ENCODE measurements around the gene PLA2G4E. TPM values are rescaled to one million over a fixed set of nuclear protein-coding genes. Genes with fewer than 3 reads are reported as not detected.

The PLA2G4E gene
- total and polyA plus RNA-seq, 3 experiments from 2014 or later: not detected

DNA sequence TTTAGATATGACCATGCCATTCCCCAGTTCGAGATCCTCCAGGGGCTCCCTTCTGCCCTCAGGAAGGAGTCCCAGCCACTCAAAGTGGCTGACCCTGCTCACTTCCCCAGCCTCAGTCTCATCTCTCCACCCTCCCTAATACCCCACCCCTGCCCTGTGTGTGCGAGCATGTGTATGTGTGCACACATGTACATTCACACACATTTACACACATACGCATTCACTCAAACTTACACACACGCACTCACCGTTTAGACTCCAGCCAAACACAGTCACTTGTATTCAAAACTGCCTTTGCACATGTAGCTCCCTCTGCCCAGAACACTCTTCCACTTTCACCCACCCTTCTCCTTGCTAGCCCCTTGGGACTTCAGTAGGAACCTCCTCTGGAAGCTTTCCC, 11.4 kb downstream of the PLA2G4E start:
- POLR2A ChIA-PET: no interaction called here
- CTCF ChIA-PET: no interaction called here
- H3K4me3 ChIP-seq (ENCODE audit: low read length): no peak overlapping the region
- DNase-seq: no peak
- Mint-ChIP-seq H3K4me1 (no peaks in the 10 kb centered on the region), H3K36me3 (no peaks in the 10 kb centered on the region), H3K4me3 (peak overlapping the region in 1 of 7 donors; percentile 62), H3K27ac (no peak overlapping the region), H3K9me3 (no peaks in the 10 kb centered on the region), H3K27me3 (no peaks in the 10 kb centered on the region)
- H3K27ac ChIP-seq (ENCODE audit: low read depth, low read length): no peak overlapping the region
- no peaks in the 10 kb centered on the region for H3K27me3 ChIP-seq (ENCODE audit: insufficient read depth, low read length, poor library complexity, severe bottlenecking)
- H3K9me3 ChIP-seq (ENCODE audit: low read length): no peaks in the 10 kb centered on the region
- no peaks in the 10 kb centered on the region for H3K4me1 ChIP-seq (ENCODE audit: insufficient read depth, low read length)
- no peaks in the 10 kb centered on the region for H3K36me3 ChIP-seq (ENCODE audit: insufficient read depth, low read length)

DNA sequence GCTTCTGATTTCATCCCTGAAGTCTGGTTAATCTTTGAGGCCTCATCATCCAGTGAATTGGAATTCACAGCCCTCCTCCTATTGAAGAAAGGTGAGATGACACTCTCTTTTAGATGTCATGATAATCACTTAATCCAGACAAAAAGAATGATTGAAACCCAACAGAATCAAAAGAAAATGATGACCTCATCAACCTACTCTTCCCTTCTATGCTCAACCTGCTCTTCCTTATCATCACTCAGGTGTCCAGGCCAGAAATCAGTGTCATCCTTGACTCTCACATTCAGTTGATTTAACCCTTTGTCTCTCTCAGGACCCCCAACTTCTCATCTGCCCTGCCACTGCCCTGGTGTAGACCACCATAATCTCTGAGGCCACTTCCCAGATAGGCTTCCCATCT, 11.8 kb downstream of the PLA2G4E start:
- H3K4me3 Mint-ChIP-seq: no peak overlapping the region
- H3K4me1 Mint-ChIP-seq: no peaks in the 10 kb centered on the region
- H3K4me1 ChIP-seq (ENCODE audit: insufficient read depth, low read length): no peaks in the 10 kb centered on the region
- peak overlapping the region in 2 of 8 donors; percentile 1 to 66 for H3K27ac Mint-ChIP-seq
- no peaks in the 10 kb centered on the region for H3K9me3 Mint-ChIP-seq
- ChIA-PET POLR2A (no interaction called here), CTCF (no interaction called here)
- no peak overlapping the region for H3K4me3 ChIP-seq (ENCODE audit: low read length)
- no peaks in the 10 kb centered on the region for H3K27me3 Mint-ChIP-seq
- no peaks in the 10 kb centered on the region for H3K36me3 Mint-ChIP-seq
- no peaks in the 10 kb centered on the region for H3K27me3 ChIP-seq (ENCODE audit: insufficient read depth, low read length, poor library complexity, severe bottlenecking)
- H3K36me3 ChIP-seq (ENCODE audit: insufficient read depth, low read length): no peaks in the 10 kb centered on the region
- H3K9me3 ChIP-seq (ENCODE audit: low read length): no peaks in the 10 kb centered on the region
- H3K27ac ChIP-seq (ENCODE audit: low read depth, low read length): no peak overlapping the region
- DNase-seq: no peak

DNA sequence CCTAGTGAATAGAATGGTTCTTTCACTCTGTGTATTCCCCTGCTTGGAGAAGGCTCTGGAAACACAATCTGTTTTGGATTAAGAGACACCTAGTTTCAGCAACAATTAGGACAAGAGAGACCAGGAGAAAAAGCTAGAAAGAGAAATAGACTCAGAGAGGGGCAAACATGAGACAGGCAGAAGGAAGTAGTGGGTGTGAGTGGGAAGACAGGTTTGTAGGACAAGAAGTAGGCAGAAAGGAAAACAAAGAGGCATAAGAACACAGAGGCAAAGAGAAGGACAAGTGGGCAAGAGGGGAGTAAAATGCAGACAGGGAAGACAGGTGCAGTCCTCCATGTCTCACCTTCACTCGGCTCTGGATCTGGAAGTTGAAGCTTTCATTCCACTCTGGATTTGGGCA, 13.5 kb downstream of the PLA2G4E start:
- CTCF ChIA-PET: no interaction called here
- H3K27me3 ChIP-seq (ENCODE audit: insufficient read depth, low read length, poor library complexity, severe bottlenecking): no peaks in the 10 kb centered on the region

DNA sequence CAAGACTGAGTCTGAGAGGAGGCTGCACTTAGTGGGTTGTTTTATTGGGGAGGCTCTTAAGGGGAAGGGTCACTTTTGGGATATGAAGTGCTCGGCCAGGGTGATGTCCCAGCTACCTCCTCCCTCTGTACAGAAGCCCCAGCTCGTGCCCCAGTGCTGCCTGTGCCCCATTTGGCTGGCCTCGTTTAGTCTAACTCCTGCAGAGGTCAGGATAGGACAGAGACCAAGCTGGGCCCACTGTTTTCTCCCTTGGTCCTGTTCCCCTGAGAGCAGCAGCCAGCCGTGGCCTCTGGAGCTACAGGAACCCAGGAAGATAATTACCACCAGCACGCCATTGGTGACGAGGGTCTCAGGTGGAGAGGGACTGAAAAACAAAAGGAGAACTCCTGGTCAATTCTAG, 18.5 kb downstream of the PLA2G4E start:
- Histone ChIP-seq H3K9me3 (ENCODE audit: low read length) (no peaks in the 10 kb centered on the region), H3K27me3 (ENCODE audit: insufficient read depth, low read length, poor library complexity, severe bottlenecking) (no peaks in the 10 kb centered on the region), H3K27ac (ENCODE audit: low read depth, low read length) (no peak overlapping the region), H3K4me3 (ENCODE audit: low read length) (no peak overlapping the region), H3K4me1 (ENCODE audit: insufficient read depth, low read length) (no peaks in the 10 kb centered on the region), H3K36me3 (ENCODE audit: insufficient read depth, low read length) (no peaks in the 10 kb centered on the region)
- Mint-ChIP-seq H3K36me3 (no peaks in the 10 kb centered on the region), H3K27ac (no peak overlapping the region), H3K4me3 (no peak overlapping the region), H3K27me3 (peaks cover 3 to 5% of the 10 kb centered on the region in 2 donors), H3K4me1 (no peaks in the 10 kb centered on the region), H3K9me3 (no peaks in the 10 kb centered on the region)
- DNase-seq: no peak
- CTCF ChIA-PET: interaction anchor here (1.2 to 1.9 kb wide), 2 partner anchors 12 to 34 kb away, joined by 3 to 5 read pairs; no protein-coding TSS in a partner anchor
- POLR2A ChIA-PET: no interaction called here

More for the DNA sequence above, 13.5 kb downstream of the PLA2G4E start:
- Mint-ChIP-seq H3K27ac (peak overlapping the region in 1 of 8 donors; percentile 7), H3K9me3 (no peaks in the 10 kb centered on the region), H3K4me1 (no peaks in the 10 kb centered on the region), H3K27me3 (no peaks in the 10 kb centered on the region), H3K36me3 (no peaks in the 10 kb centered on the region), H3K4me3 (no peak overlapping the region)
- no peaks in the 10 kb centered on the region for H3K36me3 ChIP-seq (ENCODE audit: insufficient read depth, low read length)
- no peak overlapping the region for H3K27ac ChIP-seq (ENCODE audit: low read depth, low read length)
- no peaks in the 10 kb centered on the region for H3K9me3 ChIP-seq (ENCODE audit: low read length)
- no peaks in the 10 kb centered on the region for H3K4me1 ChIP-seq (ENCODE audit: insufficient read depth, low read length)
- DNase-seq: no peak
- POLR2A ChIA-PET: no interaction called here
- H3K4me3 ChIP-seq (ENCODE audit: low read length): no peak overlapping the region

DNA sequence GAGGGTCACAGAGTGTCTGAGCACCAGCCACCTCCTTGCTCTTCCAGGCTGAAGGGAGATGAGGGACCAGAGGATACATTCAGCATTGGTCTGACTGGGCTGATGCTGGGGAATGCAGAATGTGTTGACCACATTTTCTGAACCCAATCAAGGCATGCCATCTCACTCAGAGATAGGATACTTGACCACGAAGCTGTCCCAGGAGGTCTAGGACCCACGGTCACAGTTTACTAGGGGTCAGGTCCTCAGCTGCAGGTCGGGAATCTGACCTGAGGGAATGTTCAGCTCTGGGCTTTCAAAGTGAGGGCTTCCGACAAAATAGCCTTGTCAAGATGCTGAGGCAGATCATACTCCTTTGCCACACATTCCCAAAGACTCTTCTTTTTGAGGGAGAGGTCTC, 19.6 kb downstream of the PLA2G4E start:
- Histone ChIP-seq H3K27ac (ENCODE audit: low read depth, low read length) (no peak overlapping the region), H3K4me3 (ENCODE audit: low read length) (no peak overlapping the region), H3K9me3 (ENCODE audit: low read length) (no peaks in the 10 kb centered on the region), H3K27me3 (ENCODE audit: insufficient read depth, low read length, poor library complexity, severe bottlenecking) (no peaks in the 10 kb centered on the region), H3K4me1 (ENCODE audit: insufficient read depth, low read length) (no peaks in the 10 kb centered on the region), H3K36me3 (ENCODE audit: insufficient read depth, low read length) (no peaks in the 10 kb centered on the region)
- CTCF ChIA-PET: interaction anchor here (1.9 kb wide), 1 partner anchor 11 kb away, joined by 5 read pairs; no protein-coding TSS in a partner anchor
- Mint-ChIP-seq H3K9me3 (no peaks in the 10 kb centered on the region), H3K4me3 (peak overlapping the region in 1 of 7 donors; percentile 72), H3K27me3 (peaks cover 3 to 8% of the 10 kb centered on the region in 2 donors), H3K27ac (no peak overlapping the region), H3K36me3 (no peaks in the 10 kb centered on the region), H3K4me1 (no peaks in the 10 kb centered on the region)
- POLR2A ChIA-PET: no interaction called here
- no peak for DNase-seq

DNA sequence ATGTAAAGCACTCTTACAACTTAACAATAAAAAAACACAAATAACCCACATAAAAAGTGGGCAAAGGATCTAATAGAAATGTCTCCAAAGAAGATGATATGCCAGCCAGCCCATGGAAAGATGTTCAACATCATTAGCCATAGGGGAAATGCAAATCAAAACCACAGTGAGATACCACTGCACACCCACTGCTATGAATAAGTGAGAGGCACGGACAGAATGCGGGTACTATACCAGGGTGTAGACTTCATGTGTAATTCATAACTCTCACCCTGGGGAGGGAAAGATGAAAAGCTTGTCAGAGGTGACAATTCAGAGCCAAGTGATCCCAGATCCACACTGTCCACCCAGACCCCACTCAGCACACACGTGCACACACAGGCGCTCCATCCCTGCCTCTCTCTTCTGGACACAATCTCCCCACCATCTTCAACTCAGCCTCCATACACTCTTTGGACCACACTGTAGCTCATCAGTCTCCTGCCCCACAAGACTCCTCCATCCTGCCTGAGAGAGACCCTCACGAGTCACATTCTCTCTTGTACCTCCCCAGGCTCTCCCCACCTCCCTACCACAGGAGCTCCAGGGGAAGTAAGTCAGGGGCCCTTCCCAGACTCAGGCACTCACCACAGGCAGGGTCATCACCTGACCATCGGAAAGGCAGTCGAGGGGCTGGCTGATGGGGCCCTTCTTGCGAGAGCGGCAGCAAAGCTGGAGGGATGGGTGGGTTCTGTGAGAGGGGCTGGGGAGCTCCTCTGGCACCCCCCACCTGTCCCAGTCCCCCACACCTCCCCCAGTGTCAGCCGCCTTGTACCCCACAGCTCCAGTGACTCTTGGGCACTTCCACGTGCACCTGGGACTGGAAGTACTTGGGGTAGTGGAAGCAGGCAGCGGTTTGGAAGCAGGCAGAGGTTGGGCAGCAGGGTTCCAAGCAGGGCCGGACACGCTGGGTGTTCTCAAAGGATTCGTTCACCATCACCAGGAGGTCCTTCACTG, 21.3 kb downstream of the PLA2G4E start:
- H3K27ac ChIP-seq (ENCODE audit: low read depth, low read length): no peak overlapping the region
- no peaks in the 10 kb centered on the region for H3K4me1 Mint-ChIP-seq
- ChIA-PET POLR2A (no interaction called here), CTCF (interaction anchor here (2.3 kb wide), 1 partner anchor 10 kb away, joined by 7 read pairs; no protein-coding TSS in a partner anchor)
- H3K27me3 ChIP-seq (ENCODE audit: insufficient read depth, low read length, poor library complexity, severe bottlenecking): no peaks in the 10 kb centered on the region
- H3K9me3 Mint-ChIP-seq: no peaks in the 10 kb centered on the region
- DNase-seq: no peak
- no peaks in the 10 kb centered on the region for H3K9me3 ChIP-seq (ENCODE audit: low read length)
- H3K27ac Mint-ChIP-seq: no peak overlapping the region
- no peaks in the 10 kb centered on the region for H3K36me3 ChIP-seq (ENCODE audit: insufficient read depth, low read length)
- no peak overlapping the region for H3K4me3 Mint-ChIP-seq
- no peaks in the 10 kb centered on the region for H3K36me3 Mint-ChIP-seq
- H3K27me3 Mint-ChIP-seq: peaks cover 3 to 8% of the 10 kb centered on the region in 2 donors
- no peak overlapping the region for H3K4me3 ChIP-seq (ENCODE audit: low read length)
- H3K4me1 ChIP-seq (ENCODE audit: insufficient read depth, low read length): no peaks in the 10 kb centered on the region

DNA sequence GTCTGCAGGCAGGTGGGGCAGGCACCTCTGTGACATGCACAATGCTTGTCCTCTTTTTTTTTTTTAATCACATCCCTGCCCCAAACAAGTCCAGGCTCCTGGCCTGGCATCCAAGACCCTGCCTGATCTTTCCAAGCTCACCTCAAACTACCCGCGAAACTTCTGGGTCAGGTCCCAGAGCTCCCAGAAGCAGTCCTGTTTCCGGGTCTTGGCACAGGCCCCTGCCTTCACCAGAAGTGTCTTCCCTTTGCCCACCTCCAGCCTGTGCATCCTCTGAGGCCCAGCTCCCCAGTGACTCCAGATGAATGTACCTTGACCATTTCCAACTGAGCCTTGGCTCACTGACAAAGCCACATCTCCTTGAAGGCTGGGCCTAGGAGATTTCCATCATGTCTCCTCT, 23.0 kb downstream of the PLA2G4E start:
- Histone ChIP-seq H3K27ac (ENCODE audit: low read depth, low read length) (no peak overlapping the region), H3K27me3 (ENCODE audit: insufficient read depth, low read length, poor library complexity, severe bottlenecking) (no peaks in the 10 kb centered on the region), H3K4me1 (ENCODE audit: insufficient read depth, low read length) (no peaks in the 10 kb centered on the region), H3K36me3 (ENCODE audit: insufficient read depth, low read length) (no peaks in the 10 kb centered on the region), H3K9me3 (ENCODE audit: low read length) (no peaks in the 10 kb centered on the region), H3K4me3 (ENCODE audit: low read length) (no peak overlapping the region)
- DNase-seq: no peak
- no peak overlapping the region for H3K27ac Mint-ChIP-seq
- H3K9me3 Mint-ChIP-seq: no peaks in the 10 kb centered on the region
- peaks cover 3 to 8% of the 10 kb centered on the region in 2 donors for H3K27me3 Mint-ChIP-seq
- ChIA-PET POLR2A (no interaction called here), CTCF (no interaction called here)
- H3K4me3 Mint-ChIP-seq: no peak overlapping the region
- H3K36me3 Mint-ChIP-seq: no peaks in the 10 kb centered on the region
- H3K4me1 Mint-ChIP-seq: no peaks in the 10 kb centered on the region

DNA sequence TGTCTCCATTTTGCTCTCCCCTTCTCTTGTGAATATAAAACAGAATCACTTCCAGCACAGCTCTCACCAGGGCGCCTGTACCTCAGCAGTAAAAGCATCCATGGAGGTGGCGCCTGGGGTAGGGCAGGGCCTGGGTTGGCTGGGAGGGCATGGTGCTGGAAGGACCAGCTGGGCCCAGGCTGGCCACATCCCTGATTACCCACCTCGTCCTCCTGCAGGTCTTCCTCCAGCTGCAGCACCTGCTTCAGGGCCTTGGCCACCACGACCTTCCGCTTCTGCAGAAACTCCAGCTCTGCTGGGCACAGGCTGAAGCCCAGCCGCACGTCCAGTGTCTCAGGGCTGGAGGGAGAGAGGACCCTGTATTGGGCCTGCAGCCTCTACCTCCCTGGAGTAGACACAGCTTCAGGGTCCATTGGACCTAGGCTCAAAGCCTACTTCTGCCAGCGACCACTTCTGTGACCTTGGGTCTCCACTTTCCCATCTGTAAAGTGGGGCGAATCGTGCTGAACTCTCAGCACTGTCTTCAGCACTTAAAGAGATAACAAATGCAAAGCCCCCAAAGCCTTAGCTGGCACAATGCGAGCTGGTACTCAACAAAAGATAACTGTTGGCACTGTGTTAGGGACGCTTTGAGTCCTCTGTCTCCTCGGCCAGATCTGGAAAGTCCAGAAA, 23.8 kb downstream of the PLA2G4E start:
- no peak overlapping the region for H3K4me3 ChIP-seq (ENCODE audit: low read length)
- no peaks in the 10 kb centered on the region for H3K36me3 ChIP-seq (ENCODE audit: insufficient read depth, low read length)
- ChIA-PET POLR2A (no interaction called here), CTCF (no interaction called here)
- no peak for DNase-seq
- no peak overlapping the region for H3K27ac ChIP-seq (ENCODE audit: low read depth, low read length)
- no peaks in the 10 kb centered on the region for H3K9me3 Mint-ChIP-seq
- no peaks in the 10 kb centered on the region for H3K4me1 ChIP-seq (ENCODE audit: insufficient read depth, low read length)
- H3K36me3 Mint-ChIP-seq: no peaks in the 10 kb centered on the region
- H3K9me3 ChIP-seq (ENCODE audit: low read length): no peaks in the 10 kb centered on the region
- H3K27ac Mint-ChIP-seq: no peak overlapping the region
- peaks cover 3 to 8% of the 10 kb centered on the region in 2 donors for H3K27me3 Mint-ChIP-seq
- H3K27me3 ChIP-seq (ENCODE audit: insufficient read depth, low read length, poor library complexity, severe bottlenecking): no peaks in the 10 kb centered on the region
- H3K4me1 Mint-ChIP-seq: no peaks in the 10 kb centered on the region
- H3K4me3 Mint-ChIP-seq: no peak overlapping the region
